ENCODE data around the gene TBC1D5. TPM values are rescaled to one million over a fixed set of nuclear protein-coding genes. Genes with fewer than 3 reads are reported as not detected.

The TBC1D5 gene
- total and polyA plus RNA-seq, 2 of the 8 experiments (the other 6 are each of a cell fraction or from before 2014, with no cell fraction given) = 11.0 to 22.9 TPM

DNA sequence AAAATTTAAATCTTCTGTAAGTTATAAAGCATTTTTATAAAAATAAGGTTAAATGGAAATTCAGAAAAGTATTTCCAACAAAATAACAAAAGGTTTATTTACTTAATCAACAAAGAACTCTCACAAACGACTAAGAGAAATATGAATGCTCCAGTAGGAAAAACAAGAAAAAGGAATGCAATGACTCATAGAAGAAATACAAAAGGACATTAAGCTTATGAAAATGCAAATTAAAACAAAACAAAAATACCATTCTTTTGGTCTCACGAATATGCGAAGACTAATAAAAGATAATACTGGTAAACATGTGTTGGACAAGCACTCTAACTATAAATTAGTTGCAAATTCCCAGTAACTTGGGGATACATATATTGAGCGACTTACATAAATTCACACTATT, 17.5 kb upstream of the TBC1D5 start:
- Histone ChIP-seq H3K9ac (replicated peaks in 1 of 4; ENCODE audit: extremely low read depth in 1 of 4, low read depth in 3 of 4, low read length in 3 of 4) (no peak overlapping the region), H4K5ac (ENCODE audit: insufficient read length, low read depth, low read length) (no peak overlapping the region), H2AK5ac (ENCODE audit: low read depth, low read length) (no peak overlapping the region), H3K4ac (replicated peaks; ENCODE audit: insufficient read length, low read depth, low read length) (no peak overlapping the region), H3K56ac (replicated peaks; ENCODE audit: insufficient read length, low read depth, low read length) (no peak overlapping the region), H2BK12ac (ENCODE audit: low read depth, low read length) (no peak overlapping the region), H2BK5ac (ENCODE audit: low read depth, low read length) (no peak overlapping the region), H3K4me1 (replicated peaks in 1 of 4; ENCODE audit: control insufficient read depth in 3 of 4, insufficient read depth in 4 of 4, low read length in 3 of 4) (no peaks in the 10 kb centered on the region), H3K18ac (ENCODE audit: extremely low read depth, low read length) (no peak overlapping the region), H3K79me1 (ENCODE audit: low read depth, low read length) (no peaks in the 10 kb centered on the region), H3K36me3 (ENCODE audit: control insufficient read depth in 2 of 4, insufficient read depth in 4 of 4, low read length in 3 of 4) (no peaks in the 10 kb centered on the region), H3K14ac (ENCODE audit: insufficient read length) (no peak overlapping the region), H2BK15ac (ENCODE audit: low read length) (no peak overlapping the region), H2AFZ (ENCODE audit: low read length) (no peak overlapping the region), H4K20me1 (replicated peaks in 1 of 2; ENCODE audit: control insufficient read depth in 1 of 2, insufficient read depth in 2 of 2, low read length in 2 of 2) (no peaks in the 10 kb centered on the region), H3K79me2 (ENCODE audit: control insufficient read depth in 1 of 2, insufficient read depth in 2 of 2, low read length in 2 of 2) (no peaks in the 10 kb centered on the region), H3K4me2 (ENCODE audit: insufficient read depth in 1 of 2, low read depth in 2 of 2, low read length in 2 of 2) (no peak overlapping the region), H2BK120ac (replicated peaks; ENCODE audit: low read depth, low read length) (no peak overlapping the region), H4K91ac (replicated peaks; ENCODE audit: insufficient read length, low read length) (no peak overlapping the region), H4K8ac (ENCODE audit: extremely low read depth, insufficient read depth, low read length) (no peak overlapping the region), H3K9me3 (ENCODE audit: insufficient read depth in 2 of 2, low read depth in 1 of 2, low read length in 1 of 2) (no peaks in the 10 kb centered on the region), H3K27me3 (replicated peaks in 1 of 4; ENCODE audit: control insufficient read depth in 3 of 4, extremely low read depth in 1 of 4, insufficient read depth in 3 of 4, low read length in 3 of 4) (no peaks in the 10 kb centered on the region), H3K23me2 (ENCODE audit: low read depth, low read length) (no peaks in the 10 kb centered on the region), H3K23ac (ENCODE audit: insufficient read length) (no peak overlapping the region), H3K4me3 (ENCODE audit: extremely low read depth in 1 of 4, insufficient read depth in 2 of 4, low read depth in 3 of 4, low read length in 4 of 4) (no peak overlapping the region), H3K27ac (ENCODE audit: low read depth, low read length) (no peak overlapping the region), H2BK20ac (ENCODE audit: low read length) (no peak overlapping the region)
- ChIA-PET CTCF (ENCODE audit: partially characterized antibody) (interaction anchor here (0.6 kb wide), 1 partner anchor 1435 kb away, joined by 4 read pairs; no protein-coding TSS in a partner anchor), POLR2A (ENCODE audit: partially characterized antibody) (no interaction called here)
- no peak for TF ChIP-seq BRCA1 (IDR thresholded peaks at IDR 0.05; ENCODE audit: low read depth, low read length)
- TF ChIP-seq HDAC2 (IDR thresholded peaks at IDR 0.05; ENCODE audit: borderline replicate concordance in 1 of 2, low read depth in 2 of 2, low read length in 2 of 2) = no peak
- TF ChIP-seq SAP30 (IDR thresholded peaks at IDR 0.05; ENCODE audit: insufficient read depth, insufficient replicate concordance, low read length) = no peak
- TF ChIP-seq, protein P1, sequence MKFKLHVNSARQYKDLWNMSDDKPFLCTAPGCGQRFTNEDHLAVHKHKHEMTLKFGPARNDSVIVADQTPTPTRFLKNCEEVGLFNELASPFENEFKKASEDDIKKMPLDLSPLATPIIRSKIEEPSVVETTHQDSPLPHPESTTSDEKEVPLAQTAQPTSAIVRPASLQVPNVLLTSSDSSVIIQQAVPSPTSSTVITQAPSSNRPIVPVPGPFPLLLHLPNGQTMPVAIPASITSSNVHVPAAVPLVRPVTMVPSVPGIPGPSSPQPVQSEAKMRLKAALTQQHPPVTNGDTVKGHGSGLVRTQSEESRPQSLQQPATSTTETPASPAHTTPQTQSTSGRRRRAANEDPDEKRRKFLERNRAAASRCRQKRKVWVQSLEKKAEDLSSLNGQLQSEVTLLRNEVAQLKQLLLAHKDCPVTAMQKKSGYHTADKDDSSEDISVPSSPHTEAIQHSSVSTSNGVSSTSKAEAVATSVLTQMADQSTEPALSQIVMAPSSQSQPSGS (IDR thresholded peaks at IDR 0.05; ENCODE audit: low read length) = no peak
- no peak for TF ChIP-seq RXRA (IDR thresholded peaks at IDR 0.05; ENCODE audit: insufficient read depth, low read depth, low read length)
- no peak for TF ChIP-seq SIN3A (conservative IDR thresholded peaks at IDR 0.05 in 1 of 2, IDR thresholded peaks at IDR 0.05 in 1 of 2; ENCODE audit: low read depth in 1 of 2, low read length in 2 of 2)
- 80% methylated on average over 4 of the region's 4 CpGs; no CpG with 5 or more reads in 1 of the 2 experiments for WGBS, 2 experiments (ENCODE audit: extremely low coverage in 1 of 2, insufficient coverage in 1 of 2, insufficient read length in 1 of 2, insufficient replicate concordance in 2 of 2, low coverage in 1 of 2, low lambda C conversion rate in 2 of 2, missing lambda C conversion rate in 1 of 2)
- DNase-seq (ENCODE audit: low read depth in 1 of 2, low spot score in 2 of 2) (no peak), FAIRE-seq (no peak)
